HepG2 (cell line): ENCODE results near the gene SPI1. TPM values are rescaled to one million over a fixed set of nuclear protein-coding genes. Genes with fewer than 3 reads are reported as not detected.

Source experiments
- BHLHE40 ChIP-seq: IDR thresholded peaks from 2 replicates; pipeline ENCODE4 v1.6.1; 2011; ENCODE audit warnings: low read length, improper control_type of control experiment
- DMAP1 ChIP-seq: IDR thresholded peaks from 2 replicates; pipeline ENCODE4 v1.6.1; 2016
- EZH2 ChIP-seq: conservative IDR thresholded peaks from 2 replicates; pipeline ENCODE4 v1.6.1; 2012; ENCODE audit warnings: mild to moderate bottlenecking, low read depth, low read length, moderate library complexity
- KDM6A ChIP-seq: IDR thresholded peaks from 2 replicates; pipeline ENCODE4 v1.6.1; 2016; ENCODE audit warnings: low read depth
- MEIS2 ChIP-seq: sonication (generic); formaldehyde crosslinking; IDR thresholded peaks from 2 replicates; pipeline ENCODE4 v1.9.0; 2021; ENCODE audit warnings: mild to moderate bottlenecking, missing genetic modification reagents
- NFKBIZ ChIP-seq: IDR thresholded peaks from 2 replicates; pipeline ENCODE4 v1.6.1; 2018; ENCODE audit warnings: missing genetic modification reagents, missing compliant biosample characterization
- RNF219 ChIP-seq: sonication (generic); formaldehyde crosslinking; IDR thresholded peaks from 2 replicates; pipeline ENCODE4 v1.5.0; 2020; ENCODE audit warnings: mild to moderate bottlenecking, missing genetic modification reagents
- SAFB2 ChIP-seq: sonication (generic); formaldehyde crosslinking; IDR thresholded peaks from 2 replicates; pipeline ENCODE4 v1.5.1; 2020; ENCODE audit warnings: missing genetic modification reagents, low read depth, mild to moderate bottlenecking, borderline replicate concordance
- SMYD3 ChIP-seq: sonication (generic); formaldehyde crosslinking; IDR thresholded peaks from 2 replicates; pipeline ENCODE4 v1.8.1; 2023; ENCODE audit warnings: mild to moderate bottlenecking, missing genetic modification reagents
- TRIM24 ChIP-seq: sonication (generic); formaldehyde crosslinking; IDR thresholded peaks from 2 replicates; pipeline ENCODE4 v1.8.0; 2022; ENCODE audit warnings: mild to moderate bottlenecking, missing genetic modification reagents
- XRCC5 ChIP-seq: fragments of 200-400 bp; formaldehyde crosslinking; optimal IDR thresholded peaks from 2 replicates; pipeline ENCODE3; 2017; ENCODE audit warnings: mild to moderate bottlenecking, low read length
- ZBTB1 ChIP-seq: sonication (generic); formaldehyde crosslinking; IDR thresholded peaks from 2 replicates; pipeline ENCODE4 v1.4.0; 2020; ENCODE audit warnings: missing genetic modification reagents, borderline replicate concordance
- ZBTB4 ChIP-seq: sonication (generic); formaldehyde crosslinking; IDR thresholded peaks from 2 replicates; pipeline ENCODE4 v1.4.0; 2020; ENCODE audit warnings: missing genetic modification reagents, mild to moderate bottlenecking, borderline replicate concordance
- ZHX1 ChIP-seq: sonication (generic); formaldehyde crosslinking; IDR thresholded peaks from 2 replicates; pipeline ENCODE4 v1.8.1; 2022; ENCODE audit warnings: low read depth, mild to moderate bottlenecking, missing genetic modification reagents
- ZNF251 ChIP-seq: sonication (generic); formaldehyde crosslinking; IDR thresholded peaks from 2 replicates; pipeline ENCODE4 v1.9.0; 2021; ENCODE audit warnings: mild to moderate bottlenecking, missing genetic modification reagents
- ZNF263 ChIP-seq: sonication (generic); formaldehyde crosslinking; IDR thresholded peaks from 2 replicates; pipeline ENCODE4 v1.4.0; 2020; ENCODE audit warnings: missing genetic modification reagents
- ZNF430 ChIP-seq: sonication (generic); formaldehyde crosslinking; IDR thresholded peaks from 2 replicates; pipeline ENCODE4 v1.9.0; 2021; ENCODE audit warnings: mild to moderate bottlenecking, missing genetic modification reagents
- ZNF468 ChIP-seq: sonication (generic); formaldehyde crosslinking; IDR thresholded peaks from 2 replicates; pipeline ENCODE4 v1.8.0; 2022; ENCODE audit warnings: mild to moderate bottlenecking, moderate library complexity, missing genetic modification reagents
- ZNF556 ChIP-seq: sonication (generic); formaldehyde crosslinking; IDR thresholded peaks from 2 replicates; pipeline ENCODE4 v1.4.0; 2020; ENCODE audit warnings: mild to moderate bottlenecking, missing genetic modification reagents, borderline replicate concordance
- ZNF615 ChIP-seq: sonication (generic); formaldehyde crosslinking; IDR thresholded peaks from 2 replicates; pipeline ENCODE4 v1.5.0; 2020; ENCODE audit warnings: mild to moderate bottlenecking, missing genetic modification reagents, borderline replicate concordance
- ZNF709 ChIP-seq: sonication (generic); formaldehyde crosslinking; IDR thresholded peaks from 2 replicates; pipeline ENCODE4 v1.5.0; 2020; ENCODE audit warnings: mild to moderate bottlenecking, missing genetic modification reagents
- polyA plus RNA-seq, 8 experiments: library from polyadenylated mRNA; depleted of rRNA in 3 of 8; stranded (reverse) in 7 of 8; unstranded in 1 of 8; fragments of >200 nt; fragmentation: Illumina TruSeq in 4 of 8; extraction: Trizol in 4 of 8; gene quantifications; 2 replicates each; pipeline versions ENCODE4 v1.2.1 to v1.2.3, GENCODE V29; 2011 to 2016; ENCODE audit warnings: low read depth in 4 of 8, missing spikeins in 1 of 8, mixed read lengths in 1 of 8; ENCODE audit not compliant: insufficient read depth in 1 of 8
- total RNA-seq, 5 experiments: library from RNA; depleted of rRNA; stranded (reverse); fragments of >200 nt; fragmentation: Illumina TruSeq; extraction: Trizol; gene quantifications; 2 replicates each; pipeline ENCODE4 v1.2.3, GENCODE V29; 2016; ENCODE audit warnings: low read depth in 1 of 5

Gene SPI1
- total and polyA plus RNA-seq, 2 of the 13 experiments (the other 11 are each of a cell fraction or from before 2014, with no cell fraction given), result not detected

- TF ChIP-seq RNF219 (no peak), ZHX1 (peak; percentile 50; the same call in 1 of the 2 replicates), KDM6A (CRISPR knock-in tag) (no peak; the same call in 1 of the 2 replicates), TRIM24 (CRISPR knock-in tag) (no peak), ZBTB1 (CRISPR knock-in tag) (no peak), ZNF709 (CRISPR knock-in tag) (no peak), SMYD3 (CRISPR knock-in tag) (no peak), EZH2 (no peak), ZNF468 (CRISPR knock-in tag) (no peak), ZNF556 (peak; percentile 77; the same call in 1 of the 2 replicates), DMAP1 (CRISPR knock-in tag) (peak; percentile 61; the same call in 1 of the 2 replicates), ZNF263 (0 out of 2 replicates have a peak, but pooled peaks have one; percentile 52), NFKBIZ (no peak), ZNF615 (CRISPR knock-in tag) (no peak), BHLHE40 (peak; percentile 10; the same call in 1 of the 2 replicates), ZNF251 (CRISPR knock-in tag) (no peak), ZNF430 (CRISPR knock-in tag) (no peak; the same call in 1 of the 2 replicates), XRCC5 (peak; percentile 97), SAFB2 (CRISPR knock-in tag) (no peak), ZBTB4 (CRISPR knock-in tag) (no peak), MEIS2 (no peak)
Observed at GRCh38 chr11:47355283-47356128, 22.8 kb downstream of the SPI1 start (continued).
